Measurements from ENCODE around the gene MYH14.

Gene MYH14

DNA sequence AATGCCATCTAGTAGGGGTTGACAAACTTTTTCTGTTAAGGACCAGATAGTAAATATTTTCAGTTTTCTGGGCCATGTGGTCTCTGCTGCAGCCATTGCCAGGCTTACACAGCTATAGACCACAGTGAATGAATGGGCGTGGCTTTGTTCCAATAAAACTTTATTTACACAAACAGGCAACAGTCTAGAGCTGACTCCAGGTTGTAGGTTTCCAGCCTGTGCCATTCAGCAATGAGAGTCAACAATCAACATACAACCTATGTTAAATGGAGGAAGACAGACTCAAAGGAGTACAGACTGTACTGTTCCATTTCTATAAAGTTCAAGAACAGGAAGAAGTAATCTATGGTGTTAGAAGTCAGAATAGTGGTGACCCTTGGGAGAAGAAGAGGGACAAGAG lies 25.1 kb upstream of the MYH14 start:
- H3K4me3 Mint-ChIP-seq = no peak overlapping the region
- no peak overlapping the region for H3K27ac Mint-ChIP-seq
- peaks cover 7 to 13% of the 10 kb centered on the region in 2 donors for H3K27me3 Mint-ChIP-seq

DNA sequence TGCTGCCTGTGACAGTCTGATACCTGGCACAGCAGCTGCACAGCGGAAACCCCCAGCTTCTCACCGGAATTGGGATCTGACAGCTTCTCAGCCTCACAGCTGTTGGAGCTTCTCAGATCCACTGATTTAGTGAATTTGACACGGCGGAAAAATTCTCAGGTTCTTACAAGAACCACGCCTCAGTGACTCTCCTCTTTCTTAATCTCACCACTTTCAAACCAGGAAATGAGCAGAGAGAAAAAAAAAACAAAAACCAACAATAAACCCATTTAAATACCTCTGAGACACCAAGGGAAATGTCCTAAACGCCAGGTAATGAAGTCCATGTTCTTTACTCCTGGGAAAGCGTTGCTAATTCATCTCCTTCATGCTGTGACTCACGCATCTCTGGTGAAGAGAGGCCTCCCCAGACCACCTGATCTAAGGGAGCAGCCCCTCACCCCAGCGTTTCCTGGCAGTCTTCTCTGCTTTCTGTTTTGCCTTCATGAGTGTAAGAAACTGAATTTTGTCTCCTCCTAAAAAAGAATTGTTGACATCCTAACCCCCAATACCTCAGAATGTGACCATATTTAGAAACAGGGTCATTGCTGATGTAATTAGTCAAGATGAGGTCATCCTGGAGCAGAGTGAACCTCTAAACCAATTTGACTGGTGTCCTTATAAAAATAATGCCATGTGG lies 24.4 kb upstream of the MYH14 start:
- no peak for DNase-seq
- no peaks in the 10 kb centered on the region for H3K36me3 Mint-ChIP-seq (ENCODE audit: insufficient read depth)
- no peaks in the 10 kb centered on the region for H3K9me3 Mint-ChIP-seq
- no peak for ATAC-seq (replicated peaks)
- no peak overlapping the region for H3K27ac Mint-ChIP-seq
- H3K4me3 Mint-ChIP-seq = no peak overlapping the region
- peaks cover 0 to 11% of the 10 kb centered on the region in 2 donors for H3K27me3 Mint-ChIP-seq
- no peaks in the 10 kb centered on the region for H3K4me1 Mint-ChIP-seq (ENCODE audit: low read depth in 2 of 2)

More for the DNA sequence above, 25.1 kb upstream of the MYH14 start:
- ATAC-seq (replicated peaks) (no peak), DNase-seq (no peak)
- H3K9me3 Mint-ChIP-seq = peaks cover 0 to 2% of the 10 kb centered on the region in 2 donors
- H3K4me1 Mint-ChIP-seq (ENCODE audit: low read depth in 2 of 2) = no peaks in the 10 kb centered on the region
- no peaks in the 10 kb centered on the region for H3K36me3 Mint-ChIP-seq (ENCODE audit: insufficient read depth)

DNA sequence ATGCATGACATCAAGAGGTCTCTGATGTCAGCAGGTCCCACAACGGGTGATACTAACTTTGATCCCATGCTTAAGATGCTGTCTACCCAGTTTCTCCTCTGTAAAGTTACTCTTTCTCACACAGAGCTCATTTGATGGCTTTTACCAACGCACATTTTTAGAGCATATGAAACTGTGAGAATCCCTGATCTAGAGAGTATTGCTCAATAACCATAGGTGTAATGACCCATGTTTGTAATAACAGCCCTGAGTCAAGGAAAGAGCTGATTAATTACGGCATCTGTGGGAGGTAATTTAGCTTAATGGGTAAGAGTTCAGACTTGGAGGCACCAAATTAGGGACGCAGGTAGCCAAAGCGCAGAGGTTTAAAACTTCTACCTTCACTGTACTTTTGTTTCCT lies 22.3 kb upstream of the MYH14 start:
- no peaks in the 10 kb centered on the region for H3K9me3 Mint-ChIP-seq
- no peaks in the 10 kb centered on the region for H3K4me1 Mint-ChIP-seq (ENCODE audit: low read depth in 2 of 2)
- H3K27ac Mint-ChIP-seq = no peak overlapping the region
- no peak overlapping the region for H3K4me3 Mint-ChIP-seq
- no peaks in the 10 kb centered on the region for H3K36me3 Mint-ChIP-seq (ENCODE audit: insufficient read depth)
- DNase-seq (no peak), ATAC-seq (replicated peaks) (no peak)
- H3K27me3 Mint-ChIP-seq = peaks cover 0 to 5% of the 10 kb centered on the region in 2 donors

DNA sequence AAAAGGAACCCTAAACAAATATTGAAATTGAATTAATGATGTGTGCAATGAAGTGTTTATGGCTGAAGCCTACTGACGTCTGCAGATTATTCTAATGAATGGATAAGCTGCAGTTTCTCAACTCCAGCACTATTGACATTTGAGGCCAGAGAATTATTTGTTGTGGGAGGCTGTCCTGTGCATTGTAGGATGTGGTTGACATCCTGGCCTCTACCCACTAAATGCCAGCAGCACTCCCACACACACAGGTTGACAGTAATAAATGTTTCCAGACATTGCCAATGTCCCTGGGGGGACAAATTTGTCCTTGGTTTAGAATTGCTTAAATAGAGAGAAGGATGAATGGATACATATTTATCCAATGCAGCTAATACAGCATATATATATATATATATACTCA lies 19.2 kb upstream of the MYH14 start:
- Mint-ChIP-seq H3K36me3 (ENCODE audit: insufficient read depth) (no peaks in the 10 kb centered on the region), H3K27ac (no peak overlapping the region), H3K4me1 (ENCODE audit: low read depth in 2 of 2) (no peaks in the 10 kb centered on the region), H3K9me3 (no peaks in the 10 kb centered on the region), H3K27me3 (peaks cover 0 to 5% of the 10 kb centered on the region in 2 donors), H3K4me3 (no peak overlapping the region)
- ATAC-seq (replicated peaks) (no peak), DNase-seq (no peak)

DNA sequence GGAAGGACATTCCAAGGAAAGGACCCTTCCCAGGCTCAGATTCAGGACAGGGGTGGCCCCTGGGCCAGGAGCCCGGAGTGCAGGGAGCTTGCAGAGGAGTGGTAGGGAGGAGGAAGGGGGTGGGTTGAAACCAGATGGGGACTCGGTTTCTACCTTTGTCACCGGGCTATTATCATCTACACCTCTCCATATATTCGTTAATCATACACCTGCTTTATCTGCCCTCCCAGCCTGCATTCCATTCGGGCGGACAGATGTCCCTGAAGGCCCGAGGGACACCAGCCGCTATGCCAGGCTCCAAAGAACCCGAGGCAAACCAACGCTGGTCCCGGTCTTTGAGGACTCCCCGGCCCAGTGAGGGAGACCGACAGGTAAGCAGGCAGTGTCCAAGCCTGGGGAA lies 15.5 kb upstream of the MYH14 start:
- H3K27ac Mint-ChIP-seq = no peak overlapping the region
- no peaks in the 10 kb centered on the region for H3K36me3 Mint-ChIP-seq (ENCODE audit: insufficient read depth)
- H3K27me3 Mint-ChIP-seq = peaks cover 4 to 22% of the 10 kb centered on the region in 2 donors
- DNase-seq (no peak), ATAC-seq (replicated peaks) (no peak)
- no peak overlapping the region for H3K4me3 Mint-ChIP-seq
- H3K9me3 Mint-ChIP-seq = peaks cover 0 to 2% of the 10 kb centered on the region in 2 donors
- H3K4me1 Mint-ChIP-seq (ENCODE audit: low read depth in 2 of 2) = no peaks in the 10 kb centered on the region

DNA sequence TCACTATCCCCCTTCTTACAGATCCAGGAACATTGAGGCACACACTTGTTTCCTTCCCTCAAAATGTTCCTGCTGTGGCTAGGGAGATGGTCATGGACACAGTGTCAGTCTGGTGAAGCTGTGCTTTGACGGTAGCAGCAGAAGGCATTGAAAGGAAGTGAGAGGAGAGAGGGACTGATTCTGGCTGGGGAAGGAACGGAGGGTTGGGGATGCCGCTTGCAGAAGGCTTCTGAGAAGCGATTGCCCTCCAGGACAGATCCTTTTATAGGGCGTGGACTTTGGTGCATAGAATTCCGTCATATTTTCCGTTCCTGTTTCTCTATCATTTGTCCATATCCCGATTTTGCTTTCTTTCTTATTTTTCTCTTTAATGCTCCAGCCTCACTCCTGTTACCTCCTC lies 14.1 kb upstream of the MYH14 start:
- Mint-ChIP-seq H3K27me3 (peaks cover 6 to 26% of the 10 kb centered on the region in 2 donors), H3K9me3 (peaks cover 0 to 2% of the 10 kb centered on the region in 2 donors), H3K4me3 (no peak overlapping the region), H3K27ac (no peak overlapping the region), H3K4me1 (ENCODE audit: low read depth in 2 of 2) (no peaks in the 10 kb centered on the region), H3K36me3 (ENCODE audit: insufficient read depth) (no peaks in the 10 kb centered on the region)
- no peak for ATAC-seq (replicated peaks)
- DNase-seq = no peak

DNA sequence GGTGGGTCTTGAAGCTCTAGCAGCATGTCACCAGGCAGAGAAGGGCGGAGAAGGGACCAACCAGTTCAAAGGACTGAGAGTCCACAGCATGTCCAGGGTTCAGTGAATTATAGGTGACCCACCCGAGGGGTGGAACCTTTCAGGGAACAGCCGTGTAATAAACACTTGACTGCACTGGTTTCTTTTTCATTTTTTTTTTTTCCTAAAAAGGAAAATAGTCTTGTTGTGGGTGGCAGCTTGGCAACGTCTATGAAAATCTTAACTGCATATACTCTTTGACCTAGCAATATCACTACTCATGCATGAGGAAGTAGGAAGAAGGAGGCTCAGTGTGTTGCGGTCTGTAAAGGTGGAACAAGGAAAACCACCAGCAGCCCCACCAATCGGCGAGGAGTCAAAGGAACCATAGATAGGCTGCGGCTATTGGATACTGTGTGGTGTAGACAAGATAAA lies 13.0 kb upstream of the MYH14 start:
- H3K4me1 Mint-ChIP-seq (ENCODE audit: low read depth in 2 of 2) = no peaks in the 10 kb centered on the region
- no peak for ATAC-seq (replicated peaks)
- H3K27me3 Mint-ChIP-seq = peaks cover 7 to 26% of the 10 kb centered on the region in 2 donors
- H3K36me3 Mint-ChIP-seq (ENCODE audit: insufficient read depth) = no peaks in the 10 kb centered on the region
- no peak overlapping the region for H3K4me3 Mint-ChIP-seq
- H3K27ac Mint-ChIP-seq = no peak overlapping the region
- H3K9me3 Mint-ChIP-seq = peaks cover 0 to 2% of the 10 kb centered on the region in 2 donors
- DNase-seq = no peak

DNA sequence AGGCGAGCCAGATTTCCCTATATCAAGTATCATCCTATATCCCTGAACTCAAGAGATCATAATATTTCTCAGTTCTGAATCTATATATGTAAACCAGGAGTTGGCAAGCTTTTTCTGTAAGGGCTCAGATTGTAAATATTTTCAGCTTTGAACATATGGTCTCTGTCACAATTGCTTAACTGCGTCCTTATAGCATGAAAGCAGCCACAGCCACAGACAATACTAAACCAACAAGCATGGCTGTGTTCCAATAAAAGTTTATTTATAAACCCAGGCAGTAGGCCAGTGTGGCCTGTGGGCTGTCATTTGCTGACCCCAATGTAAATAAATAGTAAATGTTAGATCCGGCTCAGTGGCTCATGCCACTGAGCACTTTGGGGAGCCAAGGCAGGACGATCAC lies 12.2 kb upstream of the MYH14 start:
- no peak for DNase-seq
- Mint-ChIP-seq H3K9me3 (peaks cover 0 to 2% of the 10 kb centered on the region in 2 donors), H3K4me3 (no peak overlapping the region), H3K27me3 (peaks cover 14 to 34% of the 10 kb centered on the region in 2 donors), H3K36me3 (ENCODE audit: insufficient read depth) (no peaks in the 10 kb centered on the region), H3K27ac (no peak overlapping the region), H3K4me1 (ENCODE audit: low read depth in 2 of 2) (no peaks in the 10 kb centered on the region)
- no peak for ATAC-seq (replicated peaks)

DNA sequence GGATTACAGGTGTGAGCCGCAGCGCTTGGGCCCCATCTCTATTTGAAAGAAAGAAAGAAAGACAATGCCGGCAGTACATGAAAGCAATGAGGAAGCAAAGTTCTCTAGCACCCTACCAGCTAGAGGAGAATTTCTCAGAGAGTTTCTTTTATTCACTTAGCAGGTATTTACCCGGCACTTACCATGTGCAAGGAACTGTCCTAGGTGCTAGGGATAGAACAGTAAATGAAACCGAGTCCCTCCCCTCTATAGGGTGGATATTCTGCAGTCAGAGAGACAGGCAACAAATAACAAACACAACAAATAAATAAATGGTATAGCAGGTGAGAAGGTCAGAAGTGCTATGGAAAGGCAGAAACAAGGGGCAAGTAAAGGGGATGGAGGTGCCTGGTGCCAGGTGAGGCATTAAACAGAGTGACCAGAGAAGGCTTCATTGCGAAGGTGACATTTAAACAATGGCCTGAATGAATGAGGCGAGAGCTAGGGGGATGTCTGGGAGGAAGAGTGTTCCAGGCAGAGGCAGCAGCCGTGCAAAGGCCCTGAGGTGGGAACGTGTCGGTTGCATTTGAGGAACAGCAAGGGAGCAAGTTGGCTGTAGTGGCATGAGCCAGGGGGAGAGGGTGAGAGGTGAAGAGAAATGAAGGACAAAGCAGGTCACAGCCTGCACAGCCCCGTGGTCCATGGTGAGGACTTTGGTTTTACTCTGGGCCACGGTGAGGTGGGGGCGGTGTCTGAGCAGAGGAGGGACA lies 10.8 kb upstream of the MYH14 start:
- H3K27ac Mint-ChIP-seq = no peak overlapping the region
- no peak for ATAC-seq (replicated peaks)
- H3K36me3 Mint-ChIP-seq (ENCODE audit: insufficient read depth) = no peaks in the 10 kb centered on the region
- peaks cover 27 to 46% of the 10 kb centered on the region in 2 donors for H3K27me3 Mint-ChIP-seq
- peaks cover 0 to 2% of the 10 kb centered on the region in 2 donors for H3K9me3 Mint-ChIP-seq
- no peak overlapping the region for H3K4me3 Mint-ChIP-seq
- DNase-seq = no peak
- no peaks in the 10 kb centered on the region for H3K4me1 Mint-ChIP-seq (ENCODE audit: low read depth in 2 of 2)

DNA sequence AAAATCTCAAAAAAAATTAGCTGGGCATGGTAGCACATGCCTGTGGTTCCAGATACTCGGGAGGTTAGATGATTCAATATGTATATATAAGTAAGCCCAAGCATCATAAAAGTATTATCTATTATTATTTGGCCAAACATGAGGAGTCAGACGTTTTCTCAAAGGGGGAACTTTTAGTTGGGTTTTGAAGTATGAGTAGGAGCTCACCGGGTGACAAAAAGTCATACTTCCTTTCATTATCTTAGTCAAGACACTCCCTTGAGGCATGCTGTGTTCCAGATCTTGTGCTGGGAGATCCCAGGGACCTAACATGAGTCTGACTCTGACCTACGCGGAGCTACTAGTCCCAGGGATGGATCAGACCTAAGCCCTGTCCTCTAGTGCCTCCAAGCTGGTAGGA lies 8.2 kb upstream of the MYH14 start:
- H3K9me3 Mint-ChIP-seq = no peaks in the 10 kb centered on the region
- H3K36me3 Mint-ChIP-seq (ENCODE audit: insufficient read depth) = no peaks in the 10 kb centered on the region
- DNase-seq (no peak), ATAC-seq (replicated peaks) (no peak)
- H3K4me3 Mint-ChIP-seq = no peak overlapping the region
- H3K27me3 Mint-ChIP-seq = peaks cover 27 to 40% of the 10 kb centered on the region in 2 donors
- no peak overlapping the region for H3K27ac Mint-ChIP-seq
- no peaks in the 10 kb centered on the region for H3K4me1 Mint-ChIP-seq (ENCODE audit: low read depth in 2 of 2)

DNA sequence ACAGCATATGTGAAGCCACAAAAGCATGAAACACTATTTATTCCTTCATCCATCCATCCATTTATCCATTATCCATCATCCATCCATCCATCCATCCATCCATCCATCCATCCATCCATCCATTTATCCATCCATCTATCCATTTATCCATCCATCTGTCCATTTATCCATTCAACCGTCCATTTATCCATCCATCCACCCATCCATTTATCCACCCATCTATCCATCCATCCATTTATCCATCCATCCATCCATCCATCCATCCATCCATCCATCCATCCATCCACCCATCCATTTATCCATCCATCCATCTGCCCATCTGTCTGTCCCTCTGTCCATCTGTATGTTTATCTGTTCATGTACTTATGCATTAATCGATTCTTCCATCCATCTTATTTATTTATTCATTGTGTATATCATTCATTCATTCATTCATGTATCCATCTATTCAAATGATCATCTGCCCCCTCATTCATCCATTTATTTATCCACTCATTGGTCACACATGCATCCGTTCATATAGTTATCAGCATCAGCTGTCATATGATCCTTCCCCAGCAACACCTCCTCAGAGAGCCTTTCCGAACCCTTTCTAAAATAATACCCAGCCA lies 7.0 kb upstream of the MYH14 start:
- no peak overlapping the region for H3K27ac Mint-ChIP-seq
- no peaks in the 10 kb centered on the region for H3K36me3 Mint-ChIP-seq (ENCODE audit: insufficient read depth)
- no peaks in the 10 kb centered on the region for H3K4me1 Mint-ChIP-seq (ENCODE audit: low read depth in 2 of 2)
- H3K4me3 Mint-ChIP-seq = no peak overlapping the region
- DNase-seq (no peak), ATAC-seq (replicated peaks) (no peak)
- peaks cover 27 to 33% of the 10 kb centered on the region in 2 donors for H3K27me3 Mint-ChIP-seq
- no peaks in the 10 kb centered on the region for H3K9me3 Mint-ChIP-seq

DNA sequence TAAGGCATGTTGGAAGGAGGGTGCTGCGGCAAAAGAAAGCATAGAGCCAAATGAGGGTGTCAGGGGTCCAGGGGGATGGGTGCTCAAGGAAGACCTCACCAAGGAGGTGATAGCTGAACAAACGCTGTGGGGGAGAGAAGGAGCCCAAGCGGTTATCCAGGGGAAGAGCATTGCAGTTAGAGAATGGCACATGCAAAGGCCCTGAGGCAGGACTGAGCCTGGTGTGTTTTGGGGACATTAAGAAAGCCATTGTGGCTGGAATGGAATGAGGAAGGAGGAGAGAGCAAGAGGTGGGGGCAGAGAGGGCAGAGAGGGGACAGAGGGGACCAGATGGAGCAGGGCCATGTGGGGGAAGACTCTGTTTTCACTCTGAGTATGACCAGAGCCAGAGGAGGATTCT lies 6.1 kb upstream of the MYH14 start:
- Mint-ChIP-seq H3K4me1 (ENCODE audit: low read depth in 2 of 2) (no peaks in the 10 kb centered on the region), H3K36me3 (ENCODE audit: insufficient read depth) (no peaks in the 10 kb centered on the region), H3K27ac (no peak overlapping the region), H3K27me3 (peaks cover 34 to 40% of the 10 kb centered on the region in 2 donors), H3K9me3 (no peaks in the 10 kb centered on the region), H3K4me3 (no peak overlapping the region)
- DNase-seq = no peak
- ATAC-seq (replicated peaks) = no peak

DNA sequence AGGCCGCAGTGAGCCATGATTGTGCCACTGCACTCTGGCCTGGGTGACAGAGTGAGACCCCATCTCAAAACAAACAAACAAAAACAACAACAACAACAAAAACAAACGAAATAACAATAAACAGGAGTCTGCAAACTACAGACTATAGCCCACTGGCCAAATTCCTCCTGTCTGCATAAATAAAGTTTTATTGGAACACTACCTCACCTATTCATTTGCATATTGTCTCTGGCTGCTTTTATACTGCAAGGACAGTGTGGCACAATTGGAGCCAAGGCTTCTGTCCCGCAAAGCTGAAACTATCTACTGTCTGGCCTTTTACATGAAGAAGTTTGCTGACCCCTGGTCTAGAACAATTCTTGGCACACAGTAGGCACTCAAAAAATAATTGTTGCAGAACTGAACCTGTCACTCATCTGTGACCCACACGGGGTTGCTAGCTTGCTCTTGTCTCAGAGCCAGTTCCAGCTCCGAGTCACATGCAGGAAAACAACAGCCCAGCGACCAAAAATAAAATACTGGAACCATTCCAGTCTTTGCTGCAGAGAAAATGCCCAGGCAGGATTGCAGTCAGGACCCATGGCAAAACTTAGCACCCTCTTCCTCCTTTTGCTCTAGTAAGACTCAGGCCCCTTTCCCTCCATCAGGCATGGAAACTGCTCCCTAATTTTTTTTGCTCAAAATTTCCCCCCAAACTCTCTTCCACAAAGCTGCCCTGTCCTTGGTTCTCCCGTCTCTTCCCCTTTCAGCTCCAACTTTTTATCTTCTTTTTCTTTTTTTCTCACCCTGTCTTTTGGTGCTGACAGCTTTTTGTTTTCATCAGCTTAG lies 4.8 kb upstream of the MYH14 start:
- Mint-ChIP-seq H3K27me3 (peaks cover 32 to 34% of the 10 kb centered on the region in 2 donors), H3K4me3 (no peak overlapping the region), H3K36me3 (ENCODE audit: insufficient read depth) (no peaks in the 10 kb centered on the region), H3K4me1 (ENCODE audit: low read depth in 2 of 2) (no peaks in the 10 kb centered on the region), H3K9me3 (no peaks in the 10 kb centered on the region), H3K27ac (no peak overlapping the region)
- ATAC-seq (replicated peaks) = no peak
- DNase-seq = no peak
